Measurements from ENCODE around the gene ARSJ. TPM values are rescaled to one million over a fixed set of nuclear protein-coding genes. Genes with fewer than 3 reads are reported as not detected.

The ARSJ gene
- total and polyA plus RNA-seq, 8 donors: 0.80 to 5.7 (median 2.3) TPM

- TF ChIP-seq CTCF (IDR thresholded peaks at IDR 0.05): no peak
- FAIRE-seq (no peak), DNase-seq (no peak), ATAC-seq (no peak)
- Histone ChIP-seq H3K4me3 (no peak overlapping the region), H3K9me3 (no peaks in the 10 kb centered on the region), H3K27ac (no peak overlapping the region), H3K36me3 (no peaks in the 10 kb centered on the region), H3K4me1 (peaks cover 0 to 5% (median 0%) of the 10 kb centered on the region in 3 donors), H3K27me3 (no peaks in the 10 kb centered on the region)
- intact Hi-C loops (cut with DNase I): no loop called here
- 76 to 77% methylated on average over 2 of the region's 2 CpGs for WGBS, 2 donors
Measured at GRCh38 chr4:113968473-113968872, 11.0 kb downstream of the ARSJ start.

DNA sequence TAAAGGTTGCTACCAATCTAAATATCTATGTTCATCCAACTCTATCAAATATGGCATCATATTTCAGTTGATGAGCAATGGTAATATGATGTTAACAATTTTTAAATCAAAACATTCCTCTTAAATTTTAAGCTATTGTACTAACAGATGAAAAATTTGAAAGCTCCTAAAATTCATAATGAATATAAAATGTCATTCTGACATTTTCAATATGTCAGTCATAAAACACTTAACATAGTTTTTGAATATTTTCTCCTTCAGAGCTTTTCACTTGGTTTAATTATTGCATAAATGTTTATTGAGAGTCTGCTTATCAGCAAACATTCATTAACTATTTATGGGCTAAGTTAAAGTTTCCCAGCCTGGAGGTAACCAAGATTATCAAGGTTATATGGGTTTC lies 11.8 kb downstream of the ARSJ start:
- no peak for FAIRE-seq
- intact Hi-C loops (cut with DNase I): no loop called here
- no peak for TF ChIP-seq CTCF (IDR thresholded peaks at IDR 0.05)
- no peak overlapping the region for H3K27ac ChIP-seq
- ATAC-seq: no peak
- H3K9me3 ChIP-seq: no peaks in the 10 kb centered on the region
- no peaks in the 10 kb centered on the region for H3K36me3 ChIP-seq
- no peak overlapping the region for H3K4me3 ChIP-seq
- H3K4me1 ChIP-seq: peaks cover 0 to 5% (median 0%) of the 10 kb centered on the region in 3 donors
- DNase-seq: no peak
- H3K27me3 ChIP-seq: no peaks in the 10 kb centered on the region

- DNase-seq (no peak), FAIRE-seq (no peak), ATAC-seq (no peak)
- no peaks in the 10 kb centered on the region for H3K9me3 ChIP-seq
- no peaks in the 10 kb centered on the region for H3K36me3 ChIP-seq
- WGBS, 2 donors: 68 to 78% methylated on average over 3 of the region's 3 CpGs
- no peak overlapping the region for H3K27ac ChIP-seq
- intact Hi-C loops (cut with DNase I): loop anchor here in 1 of 3 donors (5.0 kb wide), 1 partner anchor 410 kb away; no protein-coding TSS in a partner anchor
- H3K4me1 ChIP-seq: peaks cover 0 to 8% (median 5%) of the 10 kb centered on the region in 3 donors
- no peaks in the 10 kb centered on the region for H3K27me3 ChIP-seq
- no peak for TF ChIP-seq CTCF (IDR thresholded peaks at IDR 0.05)
- no peak overlapping the region for H3K4me3 ChIP-seq
Measured at GRCh38 chr4:113962719-113963265, 16.7 kb downstream of the ARSJ start.

- H3K36me3 ChIP-seq: no peaks in the 10 kb centered on the region
- no peaks in the 10 kb centered on the region for H3K27me3 ChIP-seq
- H3K9me3 ChIP-seq: no peaks in the 10 kb centered on the region
- ATAC-seq: no peak
- intact Hi-C loops (cut with DNase I): loop anchor here in 1 of 3 donors (5.0 kb wide), 1 partner anchor 410 kb away; no protein-coding TSS in a partner anchor
- DNase-seq: no peak
- FAIRE-seq: no peak
- no peak overlapping the region for H3K27ac ChIP-seq
- no peak for TF ChIP-seq CTCF (IDR thresholded peaks at IDR 0.05)
- H3K4me3 ChIP-seq: no peak overlapping the region
- WGBS, 2 donors: 58 to 66% methylated on average over 2 of the region's 2 CpGs
- H3K4me1 ChIP-seq: peaks cover 0 to 8% (median 5%) of the 10 kb centered on the region in 3 donors
Measured at GRCh38 chr4:113962016-113962347, 17.5 kb downstream of the ARSJ start.

DNA sequence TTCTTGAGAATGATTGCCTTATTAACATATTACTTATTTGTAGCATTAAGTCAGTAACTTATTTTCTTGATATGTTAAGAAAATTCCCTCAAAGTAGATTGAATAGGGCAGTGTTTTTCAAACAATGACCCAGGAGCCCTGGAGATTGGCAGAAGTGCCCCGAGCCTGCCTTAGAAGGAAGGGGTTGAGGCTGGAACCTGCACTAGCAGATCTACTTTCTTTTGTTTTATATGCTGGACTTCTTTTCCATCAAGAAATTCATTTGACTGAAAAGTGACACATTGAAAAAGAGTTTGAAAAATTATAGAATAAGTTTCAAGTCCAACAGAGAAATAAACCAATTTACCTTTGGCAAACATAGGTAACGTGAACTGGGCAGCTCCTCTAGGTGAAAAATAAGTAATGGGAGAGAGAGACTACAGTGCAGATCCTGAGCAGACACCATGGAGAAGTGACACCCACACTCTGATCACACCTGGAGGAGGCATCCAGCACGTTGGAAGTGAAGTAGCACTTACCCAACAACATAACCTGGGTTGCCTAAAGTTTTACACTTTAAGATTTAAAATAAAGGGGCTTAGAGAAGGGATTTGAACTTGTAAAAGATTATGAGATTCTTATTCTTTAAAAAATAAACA lies 18.6 kb downstream of the ARSJ start:
- H3K9me3 ChIP-seq: no peaks in the 10 kb centered on the region
- DNase-seq (no peak), FAIRE-seq (no peak), ATAC-seq (no peak)
- no peaks in the 10 kb centered on the region for H3K27me3 ChIP-seq
- 56 to 67% methylated on average over 3 of the region's 3 CpGs for WGBS, 2 donors
- H3K36me3 ChIP-seq: no peaks in the 10 kb centered on the region
- H3K4me1 ChIP-seq: peaks cover 0 to 8% (median 5%) of the 10 kb centered on the region in 3 donors
- TF ChIP-seq CTCF (IDR thresholded peaks at IDR 0.05): no peak
- intact Hi-C loops (cut with DNase I): loop anchor here in 1 of 3 donors (5.0 kb wide), 1 partner anchor 411 kb away; no protein-coding TSS in a partner anchor
- H3K27ac ChIP-seq: no peak overlapping the region
- H3K4me3 ChIP-seq: no peak overlapping the region
